Measurements from ENCODE around the gene TRIM34.
"Not testable (repeated sequence)": the region's sequence is repeated elsewhere in the genome, so short reads cannot be mapped to it uniquely, and the experiment has no call there.

TRIM34 gene, protein sequence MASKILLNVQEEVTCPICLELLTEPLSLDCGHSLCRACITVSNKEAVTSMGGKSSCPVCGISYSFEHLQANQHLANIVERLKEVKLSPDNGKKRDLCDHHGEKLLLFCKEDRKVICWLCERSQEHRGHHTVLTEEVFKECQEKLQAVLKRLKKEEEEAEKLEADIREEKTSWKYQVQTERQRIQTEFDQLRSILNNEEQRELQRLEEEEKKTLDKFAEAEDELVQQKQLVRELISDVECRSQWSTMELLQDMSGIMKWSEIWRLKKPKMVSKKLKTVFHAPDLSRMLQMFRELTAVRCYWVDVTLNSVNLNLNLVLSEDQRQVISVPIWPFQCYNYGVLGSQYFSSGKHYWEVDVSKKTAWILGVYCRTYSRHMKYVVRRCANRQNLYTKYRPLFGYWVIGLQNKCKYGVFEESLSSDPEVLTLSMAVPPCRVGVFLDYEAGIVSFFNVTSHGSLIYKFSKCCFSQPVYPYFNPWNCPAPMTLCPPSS

DNA sequence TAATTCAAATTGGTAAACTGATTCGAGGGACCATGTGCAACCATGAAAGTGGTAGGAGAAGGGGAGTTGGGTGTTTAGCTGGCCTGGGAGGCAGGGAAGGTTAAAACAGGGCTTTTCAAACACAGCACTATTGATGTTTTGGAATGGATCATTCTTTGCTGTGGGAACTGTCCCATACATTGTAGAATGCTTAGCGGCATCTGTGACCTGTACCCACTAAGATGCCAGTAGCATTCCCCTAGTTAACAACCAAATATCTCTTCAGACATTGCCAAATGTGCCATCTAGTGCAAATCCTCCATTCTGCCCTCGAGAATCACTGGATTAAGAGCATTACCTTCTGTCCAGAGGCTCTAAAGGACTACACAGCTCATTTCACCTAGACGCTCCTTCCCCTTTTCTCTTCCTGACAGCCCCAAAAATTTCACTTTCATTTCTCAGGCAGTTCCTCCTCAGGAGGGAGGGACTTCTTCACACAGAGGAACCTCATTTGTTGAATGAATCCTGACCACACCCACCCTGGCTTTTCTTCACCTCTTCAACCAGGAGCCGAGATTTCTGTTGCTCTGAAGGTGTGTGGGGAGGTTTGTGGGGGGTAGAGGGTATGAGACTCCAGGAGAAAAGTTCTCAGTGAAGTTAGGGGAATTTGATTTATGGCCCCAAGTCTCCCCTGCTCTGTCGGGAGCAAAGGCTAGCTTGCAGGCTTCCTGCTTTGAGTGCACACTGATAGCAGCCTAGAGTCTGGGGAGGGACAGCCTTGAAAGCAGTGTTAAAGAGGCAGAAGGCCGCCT, at the start of gene TRIM34:
TSS of gene TRIM34 (plus strand) at position 513 of the 791 bp plus-strand sequence. CDS start 7,331 bp downstream, outside the sequence.
- peak; percentile 93 for DNase-seq

DNA sequence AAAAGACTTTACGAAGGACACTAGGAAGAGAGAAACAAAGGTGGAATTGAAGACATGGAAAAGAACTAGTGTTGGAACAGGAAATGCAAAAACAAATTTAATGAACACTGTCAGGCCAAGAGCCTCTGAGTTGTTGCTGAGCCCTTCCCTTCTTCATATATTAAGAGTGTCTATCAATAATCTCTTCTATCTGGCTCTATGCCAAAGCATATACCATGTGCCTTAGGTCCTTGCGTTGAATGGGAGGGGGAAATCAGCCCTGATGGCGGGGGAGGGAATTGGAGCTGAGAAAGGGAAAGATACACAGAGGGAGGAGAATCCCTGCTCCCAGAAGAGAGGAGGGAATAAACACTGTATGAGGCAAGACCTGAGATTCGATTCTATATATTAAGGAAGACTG, 49.6 kb upstream of the TRIM34 start:
- DNase-seq: no peak

DNA sequence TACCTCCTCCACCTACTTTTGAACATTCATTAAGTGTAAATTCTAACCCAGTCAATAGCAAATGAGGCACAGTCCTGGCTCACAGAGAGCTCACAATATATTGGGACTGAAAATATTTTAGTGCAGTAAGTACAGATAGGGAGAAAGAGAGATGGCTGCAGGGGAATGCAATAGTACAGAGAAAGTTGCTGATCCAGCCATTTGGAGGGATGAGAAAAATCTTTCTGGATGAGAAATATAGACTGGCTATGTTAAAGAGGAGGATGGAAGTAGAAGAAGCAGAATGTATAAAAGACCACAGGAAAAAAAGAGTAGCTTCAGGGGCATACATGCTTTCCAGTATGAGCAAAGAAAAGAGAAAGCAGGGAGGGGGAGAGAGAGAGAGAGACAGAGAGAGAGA, 47.7 kb upstream of the TRIM34 start:
- DNase-seq: no peak

DNA sequence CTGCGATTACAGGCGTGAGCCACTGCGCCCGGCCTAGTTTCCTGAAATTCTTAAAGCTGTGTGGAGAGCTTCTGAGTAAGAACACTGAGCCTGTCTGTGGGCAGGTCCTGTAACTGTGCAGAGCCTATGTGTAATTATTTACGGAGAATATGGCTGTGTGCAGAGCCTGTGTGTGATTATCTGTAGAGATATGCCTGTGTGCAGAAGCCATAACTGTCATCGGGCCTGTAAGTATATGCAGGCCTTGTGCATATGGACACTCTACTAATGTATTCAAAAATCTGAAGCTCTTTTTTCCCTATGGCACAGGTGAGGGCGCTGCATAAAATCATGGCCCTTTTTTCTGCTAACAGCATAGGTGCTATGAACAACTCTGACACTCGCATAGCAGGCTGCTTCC, 44.2 kb upstream of the TRIM34 start, which contains the start of gene OR52B6:
TSS of gene OR52B6 (plus strand) at position 301 of the 400 bp plus-strand sequence. CDS start at position 301, 0 bp downstream.
- DNase-seq: peak; percentile 64

DNA sequence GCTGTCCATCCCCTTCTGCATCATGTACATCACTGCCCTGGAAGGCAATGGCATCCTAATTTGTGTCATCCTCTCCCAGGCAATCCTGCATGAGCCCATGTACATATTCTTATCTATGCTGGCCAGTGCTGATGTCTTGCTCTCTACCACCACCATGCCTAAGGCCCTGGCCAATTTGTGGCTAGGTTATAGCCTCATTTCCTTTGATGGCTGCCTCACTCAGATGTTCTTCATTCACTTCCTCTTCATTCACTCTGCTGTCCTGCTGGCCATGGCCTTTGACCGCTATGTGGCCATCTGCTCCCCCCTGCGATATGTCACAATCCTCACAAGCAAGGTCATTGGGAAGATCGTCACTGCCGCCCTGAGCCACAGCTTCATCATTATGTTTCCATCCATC, 43.8 kb upstream of the TRIM34 start:
- peak; percentile 85 for DNase-seq

DNA sequence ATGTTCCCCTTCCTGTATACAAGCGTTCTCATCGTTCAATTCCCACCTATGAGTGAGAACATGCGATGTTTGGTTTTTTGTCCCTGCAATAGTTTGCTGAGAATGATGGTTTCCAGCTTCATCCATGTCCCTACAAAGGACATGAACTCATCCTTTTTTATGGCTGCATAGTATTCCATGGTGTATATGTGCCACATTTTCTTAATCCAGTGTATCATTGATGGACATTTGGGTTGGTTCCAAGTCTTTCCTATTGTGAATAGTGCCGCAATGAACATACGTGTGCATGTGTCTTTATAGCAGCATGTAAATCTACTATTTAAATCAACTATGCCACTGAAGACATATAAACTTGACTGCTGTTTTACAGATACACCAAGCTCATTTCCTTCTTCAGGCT, 40.3 kb upstream of the TRIM34 start:
- DNase-seq: not testable (repeated sequence)

DNA sequence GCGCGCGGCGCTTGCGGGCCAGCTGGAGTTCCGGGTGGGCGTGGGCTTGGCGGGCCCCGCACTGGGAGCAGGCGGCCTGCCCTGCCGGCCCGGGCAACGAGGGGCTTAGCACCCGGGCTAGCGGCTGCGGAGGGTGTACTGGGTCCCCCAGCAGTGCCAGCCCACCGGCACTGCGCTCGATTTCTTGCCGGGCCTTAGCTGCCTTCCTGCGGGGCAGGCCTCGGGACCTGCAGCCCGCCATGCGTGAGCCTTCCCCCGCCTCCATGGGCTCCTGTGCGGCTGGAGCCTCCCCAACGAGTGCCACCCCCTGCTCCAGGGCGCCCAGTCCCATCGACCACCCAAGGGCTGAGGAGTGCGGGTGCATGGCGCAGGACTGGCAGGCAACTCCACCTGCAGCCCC, 34.9 kb upstream of the TRIM34 start:
- DNase-seq: not testable (repeated sequence)

DNA sequence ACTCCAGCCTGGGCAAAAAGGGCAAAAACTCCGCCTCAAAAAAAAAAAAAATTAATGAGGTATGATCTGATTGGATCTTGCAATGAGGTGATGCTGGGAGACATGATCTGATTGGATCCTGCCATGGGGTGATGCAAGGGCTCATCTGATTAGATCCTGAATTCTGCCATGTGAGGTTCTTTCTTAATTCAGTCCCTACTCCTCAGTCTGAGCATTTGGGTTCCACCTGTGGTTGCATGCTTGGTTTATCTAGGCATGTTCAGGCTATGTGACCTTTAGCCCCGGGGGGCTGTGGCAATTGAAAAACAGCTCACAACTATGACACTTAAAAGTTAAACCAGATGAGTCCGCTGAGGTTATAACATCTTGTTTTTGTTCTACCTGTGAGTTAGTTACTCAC, 33.2 kb upstream of the TRIM34 start:
- peak; percentile 14 for DNase-seq

DNA sequence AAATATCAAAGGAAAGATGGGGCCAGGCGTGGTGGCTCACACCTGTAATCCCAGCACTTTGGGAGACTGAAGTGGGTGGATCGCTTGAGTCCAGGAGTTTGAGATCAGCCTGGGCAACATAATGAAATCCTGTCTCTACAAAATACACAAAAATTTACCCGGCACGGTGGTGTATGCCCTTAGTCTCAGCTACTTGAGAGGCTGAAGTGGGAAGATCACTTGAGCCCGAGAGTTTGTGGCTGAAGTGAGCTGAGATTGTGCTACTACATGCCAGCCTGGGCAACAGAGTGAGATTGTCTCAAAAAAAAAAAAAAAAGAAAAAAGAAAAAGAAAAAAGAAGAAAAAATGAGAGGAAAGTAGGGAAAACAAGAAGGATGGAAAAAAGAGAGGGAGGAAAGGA, 32.2 kb upstream of the TRIM34 start:
- DNase-seq: no peak

DNA sequence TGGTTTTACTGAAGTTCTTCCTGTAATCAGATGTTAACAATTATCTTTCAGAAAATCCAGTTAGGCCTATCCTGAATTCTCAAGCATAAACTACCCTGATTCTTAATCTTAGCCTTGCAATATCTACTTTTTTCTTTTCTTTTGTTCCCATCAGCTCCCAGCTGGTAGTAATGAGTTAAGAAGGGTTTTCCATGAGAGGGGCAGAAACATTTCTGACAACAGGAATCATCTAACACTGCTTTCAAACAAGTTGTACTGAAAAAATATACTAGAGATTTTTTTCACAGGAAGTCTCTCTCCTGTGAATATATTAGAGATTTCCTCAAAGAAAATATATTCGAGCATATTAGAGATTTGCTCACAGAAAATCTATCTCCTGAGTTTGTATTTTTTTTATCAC, 31.7 kb upstream of the TRIM34 start:
- no peak for DNase-seq

DNA sequence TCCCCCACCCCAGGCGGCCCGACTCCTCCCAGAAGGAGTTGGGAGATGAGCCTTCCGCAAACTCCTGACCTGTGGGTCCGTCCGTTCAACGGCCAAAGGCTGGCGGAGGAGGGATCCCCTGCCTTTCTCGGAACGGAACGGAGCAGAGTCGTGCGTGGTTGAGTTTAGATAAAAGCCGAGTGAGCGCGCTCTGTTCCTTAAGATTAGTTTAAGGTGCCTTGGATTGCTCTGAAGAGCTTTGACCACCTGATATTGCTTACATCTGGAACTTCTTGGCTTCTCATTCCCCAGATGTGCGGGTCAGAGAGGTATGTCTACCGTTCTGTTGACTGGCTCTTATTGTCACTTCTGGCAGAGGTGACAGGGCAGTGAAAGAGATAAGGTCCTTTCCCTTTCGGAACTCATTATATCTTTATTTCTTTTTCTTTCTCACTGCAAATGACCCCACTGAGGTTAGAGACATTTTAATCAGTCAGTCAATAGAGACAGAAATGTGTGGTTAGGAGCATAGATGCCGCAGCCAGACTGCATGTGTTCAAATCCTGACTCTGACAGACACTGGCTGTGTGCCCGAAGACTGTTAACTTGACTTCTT, 28.1 kb upstream of the TRIM34 start, which contains the start of gene TRIM6:
TSS of gene TRIM6 (plus strand) at position 31 of the 595 bp plus-strand sequence. CDS start at position 292, 261 bp downstream.
- peak; percentile 94 for DNase-seq

DNA sequence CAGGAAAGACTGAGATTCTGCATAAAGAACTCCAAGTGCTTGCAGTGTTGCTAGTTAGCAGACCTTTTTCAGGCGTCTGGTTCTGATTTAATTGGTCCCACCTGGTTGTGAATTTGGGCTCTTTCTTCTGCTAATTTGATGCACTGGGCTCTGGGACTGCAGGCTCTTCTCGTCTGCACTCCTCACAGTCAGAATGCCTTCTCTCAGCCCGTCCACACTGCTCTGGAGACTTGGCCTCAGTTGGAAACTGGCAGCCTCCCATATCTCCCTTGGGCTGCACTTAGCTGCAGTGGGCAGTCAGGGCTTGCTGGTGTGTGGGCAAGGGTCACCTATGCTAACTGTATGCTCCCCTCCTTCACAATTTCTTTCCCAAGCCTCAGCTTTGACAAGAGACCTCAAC, 26.8 kb upstream of the TRIM34 start:
- DNase-seq: no peak

DNA sequence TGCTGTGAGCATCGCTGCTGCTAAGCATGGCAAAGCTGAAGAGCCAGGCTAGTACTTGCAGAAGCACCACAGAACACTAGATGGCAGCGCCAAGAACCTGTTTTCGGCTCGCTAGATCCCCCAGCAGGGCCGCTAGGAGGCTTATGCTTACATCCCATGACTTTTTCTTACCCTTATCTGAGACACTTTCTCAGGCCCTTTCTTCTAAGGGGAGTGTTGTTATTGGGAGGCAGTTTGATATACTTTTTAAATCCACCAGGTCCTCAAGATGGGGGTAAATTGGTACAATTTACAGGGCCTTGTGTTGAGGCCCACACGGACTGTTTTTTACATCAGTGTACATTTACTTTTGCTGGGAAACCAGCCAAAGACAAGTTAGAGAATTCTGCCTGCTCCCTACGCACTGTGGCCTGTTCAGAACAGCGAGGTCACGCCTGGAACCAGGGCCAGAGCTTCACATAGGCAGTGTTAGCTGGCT, 24.4 kb upstream of the TRIM34 start:
- peak; percentile 95 for DNase-seq

DNA sequence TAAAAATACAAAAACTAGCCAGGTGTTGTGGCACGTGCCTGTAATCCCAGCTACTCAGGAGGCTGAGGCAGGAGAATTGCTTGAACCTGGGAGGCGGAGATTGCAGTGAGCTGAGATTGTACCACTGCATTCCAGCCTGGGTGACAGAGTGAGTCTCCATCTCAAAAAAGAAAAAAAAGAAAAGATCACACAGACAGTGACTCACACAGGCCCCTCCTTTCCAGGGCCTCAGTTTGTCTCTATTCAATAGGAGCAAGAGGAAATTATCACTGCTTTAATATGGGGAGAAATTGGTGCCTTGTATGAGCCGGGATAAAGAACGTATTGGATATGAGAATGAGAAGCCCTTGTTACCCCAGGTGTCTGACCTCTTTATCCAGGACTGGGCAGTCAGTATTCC, 22.0 kb upstream of the TRIM34 start:
- not testable (repeated sequence) for DNase-seq

DNA sequence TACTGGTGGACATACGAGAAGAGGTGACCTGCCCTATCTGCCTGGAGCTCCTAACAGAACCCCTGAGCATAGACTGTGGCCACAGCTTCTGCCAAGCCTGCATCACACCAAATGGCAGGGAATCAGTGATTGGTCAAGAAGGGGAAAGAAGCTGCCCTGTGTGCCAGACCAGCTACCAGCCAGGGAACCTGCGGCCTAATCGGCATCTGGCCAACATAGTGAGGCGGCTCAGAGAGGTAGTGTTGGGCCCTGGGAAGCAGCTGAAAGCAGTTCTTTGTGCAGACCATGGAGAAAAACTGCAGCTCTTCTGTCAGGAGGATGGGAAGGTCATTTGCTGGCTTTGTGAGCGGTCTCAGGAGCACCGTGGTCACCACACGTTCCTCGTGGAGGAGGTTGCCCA, 21.5 kb upstream of the TRIM34 start:
- no peak for DNase-seq

DNA sequence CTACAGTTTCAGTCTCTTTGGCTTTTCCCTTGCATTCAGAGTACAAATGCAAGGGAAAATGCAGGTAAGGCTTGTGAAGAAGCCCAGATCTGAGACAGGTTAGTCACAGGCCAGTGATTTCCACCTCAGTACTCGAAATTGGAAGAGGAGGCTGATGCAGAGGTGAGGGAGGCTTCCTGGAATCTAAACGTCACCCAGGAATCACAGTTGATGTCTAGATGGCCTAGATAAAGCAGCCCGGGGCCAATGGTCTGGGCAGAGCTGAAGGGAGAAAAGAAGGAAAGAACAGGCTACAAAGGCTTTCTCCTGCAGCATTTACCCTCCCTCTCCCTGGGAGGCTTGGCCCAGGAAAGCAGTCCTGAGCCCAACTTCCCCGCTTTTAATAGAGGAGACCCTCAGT, 19.9 kb upstream of the TRIM34 start:
- no peak for DNase-seq

DNA sequence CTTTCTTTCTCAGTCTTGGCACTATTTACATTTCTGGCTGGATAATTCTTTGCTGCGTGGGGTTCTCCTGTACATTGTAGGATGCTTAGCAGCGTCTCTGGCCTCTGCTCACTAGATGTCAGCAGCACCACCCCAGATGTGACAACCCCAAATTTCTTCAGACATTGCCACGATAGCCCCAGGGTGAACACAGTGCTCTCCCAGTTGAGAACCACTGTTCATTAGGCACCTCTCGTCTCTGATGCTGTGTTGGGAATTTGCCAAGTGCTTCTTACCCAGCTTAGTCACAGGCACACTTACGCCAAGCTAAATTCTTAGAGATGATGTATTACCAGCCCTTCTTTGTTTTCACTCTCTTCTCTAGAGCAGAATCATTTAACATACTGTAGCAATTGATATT, 19.0 kb upstream of the TRIM34 start:
- no peak for DNase-seq

DNA sequence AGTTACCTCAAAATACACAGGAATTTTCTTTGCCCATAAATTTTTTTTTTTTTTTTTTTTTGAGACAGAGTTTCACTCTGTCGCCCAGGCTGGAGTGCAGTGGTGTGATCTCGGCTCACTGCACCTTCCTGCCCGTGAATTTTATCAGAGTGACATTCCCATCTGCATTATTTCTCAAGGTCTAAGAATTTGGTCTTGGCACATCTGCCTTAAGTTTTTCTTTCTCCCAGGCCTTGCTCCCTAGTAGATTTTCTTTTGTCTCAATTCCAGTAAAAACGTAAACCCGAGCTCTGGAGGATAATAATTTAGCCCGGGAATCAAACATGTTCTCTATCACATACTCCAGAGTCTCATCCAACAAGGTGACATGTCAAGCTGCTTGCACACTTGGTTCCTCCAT, 16.0 kb upstream of the TRIM34 start:
- no peak for DNase-seq

DNA sequence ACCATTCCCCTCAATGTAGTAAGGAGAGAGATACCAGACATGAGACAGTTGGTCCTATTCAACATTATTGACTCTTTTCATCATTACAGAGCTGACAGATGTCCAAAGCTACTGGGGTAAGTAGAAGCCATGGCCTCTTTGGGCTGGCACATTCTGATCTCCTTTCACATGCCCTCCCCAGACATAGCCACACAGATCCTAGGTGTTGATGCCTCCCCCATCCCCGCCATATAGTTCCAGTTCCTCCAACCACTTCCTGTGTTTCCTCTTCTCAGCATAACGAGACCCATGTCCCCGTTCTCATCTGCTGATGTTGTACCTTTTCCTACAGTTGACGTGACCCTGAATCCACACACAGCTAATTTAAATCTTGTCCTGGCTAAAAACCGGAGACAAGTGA, 14.4 kb upstream of the TRIM34 start:
- no peak for DNase-seq

DNA sequence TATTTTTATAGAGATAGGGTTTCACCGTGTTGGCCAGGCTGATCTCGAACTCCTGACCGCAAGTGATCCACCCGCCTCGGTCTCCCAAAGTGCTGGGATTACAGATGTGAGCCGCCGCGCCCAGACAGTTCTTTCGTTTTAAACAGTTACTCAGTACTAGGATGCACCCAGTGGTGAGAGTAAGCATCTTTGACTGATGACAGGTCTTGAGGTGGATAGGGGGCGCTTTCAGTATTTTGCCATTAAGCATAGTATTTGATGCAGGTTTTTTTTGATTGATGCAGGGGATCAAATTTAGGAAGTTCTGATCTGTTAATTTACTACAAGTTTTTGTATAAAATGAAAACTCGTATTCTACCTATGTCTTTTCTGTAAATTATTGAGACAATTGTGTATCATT, 13.2 kb upstream of the TRIM34 start:
- no peak for DNase-seq

DNA sequence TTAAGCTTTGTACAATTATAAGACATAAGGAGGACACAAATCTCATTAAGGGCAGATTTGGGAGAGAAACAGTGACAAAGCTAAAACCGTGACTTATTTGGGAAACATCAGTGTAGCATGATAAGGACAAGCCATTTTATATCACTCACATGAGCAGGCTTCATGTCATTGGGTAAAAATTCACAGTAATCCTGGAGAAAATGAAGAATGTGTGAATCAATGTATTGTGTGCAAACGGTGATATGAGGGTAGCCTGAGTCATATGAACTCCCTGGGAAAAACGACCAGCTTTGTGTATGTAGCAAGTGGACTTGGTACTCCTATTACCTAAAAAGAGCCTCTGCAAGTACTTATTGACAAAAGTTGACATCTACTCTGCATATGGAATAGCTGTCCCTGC, 6.0 kb upstream of the TRIM34 start:
- DNase-seq: no peak

DNA sequence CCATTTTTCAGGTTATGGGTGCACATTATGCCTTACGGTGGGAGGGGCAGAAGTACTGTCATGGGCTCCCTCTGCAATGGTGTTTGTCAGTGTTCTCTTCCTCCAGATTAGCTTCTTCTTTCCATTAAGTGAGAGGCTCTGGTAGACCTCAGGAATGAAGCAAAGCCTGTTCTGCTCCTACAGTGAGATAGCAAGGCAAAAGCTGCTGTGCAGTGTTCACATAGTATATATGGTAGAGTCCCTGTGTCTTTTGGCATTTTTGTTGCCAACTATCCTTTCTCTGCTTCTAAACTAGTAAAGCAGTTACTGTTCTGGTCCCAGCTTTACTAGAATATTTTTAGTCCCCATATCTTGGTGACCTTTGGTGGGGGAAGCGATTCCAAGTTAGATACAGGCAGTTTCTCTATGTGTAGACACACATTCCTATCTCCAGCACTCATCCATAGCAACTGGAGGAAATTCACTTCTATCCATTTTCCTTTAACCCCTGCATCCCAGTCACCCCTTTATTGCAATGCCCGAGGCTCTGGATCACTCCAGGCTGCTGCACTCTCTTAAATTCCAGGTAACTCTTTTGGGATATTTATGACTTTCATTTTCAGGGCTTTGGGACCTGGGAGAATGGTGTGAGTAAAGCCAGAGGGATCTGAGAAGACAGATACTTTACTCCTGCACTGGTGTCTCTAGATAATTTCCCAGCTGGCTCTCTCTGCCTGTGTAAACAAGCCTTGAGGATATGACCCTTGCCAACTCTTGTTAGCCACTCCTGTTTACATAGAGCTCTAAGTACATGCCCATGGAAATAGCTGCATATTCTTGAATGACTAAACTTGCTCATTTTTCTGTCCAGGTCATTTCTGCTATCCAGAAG, 3.9 kb upstream of the TRIM34 start:
- DNase-seq: no peak

Data from OCI-M1 (cell line).